ENCODE results near the gene SMARCC1.
"Not testable (repeated sequence)": the region's sequence is repeated elsewhere in the genome, so short reads cannot be mapped to it uniquely, and the experiment has no call there.

SMARCC1 gene

GRCh38 chr3:47766186-47766585, 15.5 kb downstream of the SMARCC1 start:
- no peak for DNase-seq (ENCODE audit: low read depth in 2 of 2)

GRCh38 chr3:47762233-47762632, 19.5 kb downstream of the SMARCC1 start:
- no peak for DNase-seq (ENCODE audit: low read depth in 2 of 2)

GRCh38 chr3:47761046-47761445, 20.6 kb downstream of the SMARCC1 start:
- DNase-seq (ENCODE audit: low read depth in 2 of 2), result no peak

GRCh38 chr3:47760207-47760606, 21.5 kb downstream of the SMARCC1 start:
- DNase-seq (ENCODE audit: low read depth in 2 of 2), result not testable (repeated sequence)

- DNase-seq (ENCODE audit: low read depth in 2 of 2), result no peak
Observed at GRCh38 chr3:47758261-47759025, 23.2 kb downstream of the SMARCC1 start.

- no peak for DNase-seq (ENCODE audit: low read depth in 2 of 2)
Observed at GRCh38 chr3:47752716-47753115, 29.0 kb downstream of the SMARCC1 start.

GRCh38 chr3:47750811-47751354, 30.8 kb downstream of the SMARCC1 start:
- not testable (repeated sequence) for DNase-seq (ENCODE audit: low read depth in 2 of 2)

GRCh38 chr3:47747558-47747957, 34.1 kb downstream of the SMARCC1 start:
- DNase-seq (ENCODE audit: low read depth in 2 of 2), result no peak

- no peak for DNase-seq (ENCODE audit: low read depth in 2 of 2)
Observed at GRCh38 chr3:47746264-47746663, 35.4 kb downstream of the SMARCC1 start.

GRCh38 chr3:47743855-47744254, 37.8 kb downstream of the SMARCC1 start:
- no peak for DNase-seq (ENCODE audit: low read depth in 2 of 2)

- DNase-seq (ENCODE audit: low read depth in 2 of 2), result not testable (repeated sequence)
Observed at GRCh38 chr3:47743352-47743751, 38.3 kb downstream of the SMARCC1 start.

GRCh38 chr3:47741925-47742324, 39.8 kb downstream of the SMARCC1 start:
- DNase-seq (ENCODE audit: low read depth in 2 of 2), result no peak

- DNase-seq (ENCODE audit: low read depth in 2 of 2), result no peak
Observed at GRCh38 chr3:47732143-47732542, 49.5 kb downstream of the SMARCC1 start.

GRCh38 chr3:47731061-47731460, 50.6 kb downstream of the SMARCC1 start:
- DNase-seq (ENCODE audit: low read depth in 2 of 2), result no peak

- DNase-seq (ENCODE audit: low read depth in 2 of 2), result no peak
Observed at GRCh38 chr3:47722859-47723258, 58.8 kb downstream of the SMARCC1 start.

GRCh38 chr3:47717448-47717847, 64.2 kb downstream of the SMARCC1 start:
- not testable (repeated sequence) for DNase-seq (ENCODE audit: low read depth in 2 of 2)

GRCh38 chr3:47716656-47717055, 65.0 kb downstream of the SMARCC1 start:
- no peak for DNase-seq (ENCODE audit: low read depth in 2 of 2)

GRCh38 chr3:47715928-47716327, 65.8 kb downstream of the SMARCC1 start:
- DNase-seq (ENCODE audit: low read depth in 2 of 2), result no peak

GRCh38 chr3:47714606-47715005, 67.1 kb downstream of the SMARCC1 start:
- no peak for DNase-seq (ENCODE audit: low read depth in 2 of 2)

- DNase-seq (ENCODE audit: low read depth in 2 of 2), result no peak
Observed at GRCh38 chr3:47713655-47714054, 68.0 kb downstream of the SMARCC1 start.

GRCh38 chr3:47712398-47712797, 69.3 kb downstream of the SMARCC1 start:
- DNase-seq (ENCODE audit: low read depth in 2 of 2), result no peak

- DNase-seq (ENCODE audit: low read depth in 2 of 2), result no peak
Observed at GRCh38 chr3:47711596-47711995, 70.1 kb downstream of the SMARCC1 start.

- DNase-seq (ENCODE audit: low read depth in 2 of 2), result no peak
Observed at GRCh38 chr3:47705391-47705790, 76.3 kb downstream of the SMARCC1 start.

- no peak for DNase-seq (ENCODE audit: low read depth in 2 of 2)
Observed at GRCh38 chr3:47704237-47704612, 77.5 kb downstream of the SMARCC1 start.
